PC-9 (cell line): ENCODE measurements around the gene CNP.
"Not testable (repeated sequence)": the region's sequence is repeated elsewhere in the genome, so short reads cannot be mapped to it uniquely, and the experiment has no call there.

Source experiments
- CTCF ChIP-seq: fragments of 200-600 bp; sonication (generic); conservative IDR thresholded peaks from 2 replicates; pipeline ENCODE4 v1.6.1; 2017; ENCODE audit warnings: mixed run types, antibody characterized with exemption, mild to moderate bottlenecking, moderate library complexity
- EZH2 ChIP-seq: fragments of 200-600 bp; sonication (generic); IDR thresholded peaks from 2 replicates; pipeline ENCODE4 v1.8.0; 2017; ENCODE audit warnings: antibody characterized with exemption, low read depth

- not testable (repeated sequence) for TF ChIP-seq CTCF, EZH2
These were observed 35.8 kb upstream of the CNP start for GRCh38 chr17:41930833-41931156.
